SKM-1 treated with dmso at 0.1 percent for 144 hours (cell line): Measurements from ENCODE around the gene PDIA2.

Experiments
- DNase-seq: peaks from one replicate; lab custom pipeline; 2025; ENCODE audit not compliant: unreplicated experiment; lab: John Stamatoyannopoulos, UW

PDIA2 gene

GRCh38 chr16:296806-297510, 14.0 kb downstream of the PDIA2 start:
- DNase-seq, result no peak

- DNase-seq, result no peak
Observed at GRCh38 chr16:297832-298231, 14.9 kb downstream of the PDIA2 start.

- DNase-seq, result no peak
Observed at GRCh38 chr16:301235-301634, 18.3 kb downstream of the PDIA2 start.

- DNase-seq, result no peak
Observed at GRCh38 chr16:301950-302349, 19.0 kb downstream of the PDIA2 start.

- DNase-seq, result no peak
Observed at GRCh38 chr16:303760-304505, 21.0 kb downstream of the PDIA2 start.

GRCh38 chr16:305916-306626, 23.1 kb downstream of the PDIA2 start:
- no peak for DNase-seq

GRCh38 chr16:306911-307370, 24.0 kb downstream of the PDIA2 start:
- no peak for DNase-seq

GRCh38 chr16:307691-308312, 24.8 kb downstream of the PDIA2 start:
- no peak for DNase-seq

GRCh38 chr16:309476-309875, 26.5 kb downstream of the PDIA2 start:
- no peak for DNase-seq

GRCh38 chr16:311725-312124, 28.8 kb downstream of the PDIA2 start:
- no peak for DNase-seq

GRCh38 chr16:314351-314750, 31.4 kb downstream of the PDIA2 start:
- no peak for DNase-seq

- DNase-seq, result no peak
Observed at GRCh38 chr16:314795-315299, 31.9 kb downstream of the PDIA2 start.

GRCh38 chr16:316741-317464, 33.9 kb downstream of the PDIA2 start:
- no peak for DNase-seq

GRCh38 chr16:317583-317982, 34.6 kb downstream of the PDIA2 start:
- no peak for DNase-seq

GRCh38 chr16:318628-319027, 35.7 kb downstream of the PDIA2 start:
- DNase-seq, result no peak

GRCh38 chr16:320206-320605, 37.2 kb downstream of the PDIA2 start:
- no peak for DNase-seq

GRCh38 chr16:321532-321931, 38.6 kb downstream of the PDIA2 start:
- DNase-seq, result no peak

GRCh38 chr16:322476-323143, 39.6 kb downstream of the PDIA2 start:
- DNase-seq, result no peak

- no peak for DNase-seq
Observed at GRCh38 chr16:324201-324450, 41.2 kb downstream of the PDIA2 start.
